ENCODE results near the gene CYB5B.

GRCh38 chr16:69481901-69482341 is 57.5 kb downstream of the CYB5B start:
- TF ChIP-seq, protein P1, sequence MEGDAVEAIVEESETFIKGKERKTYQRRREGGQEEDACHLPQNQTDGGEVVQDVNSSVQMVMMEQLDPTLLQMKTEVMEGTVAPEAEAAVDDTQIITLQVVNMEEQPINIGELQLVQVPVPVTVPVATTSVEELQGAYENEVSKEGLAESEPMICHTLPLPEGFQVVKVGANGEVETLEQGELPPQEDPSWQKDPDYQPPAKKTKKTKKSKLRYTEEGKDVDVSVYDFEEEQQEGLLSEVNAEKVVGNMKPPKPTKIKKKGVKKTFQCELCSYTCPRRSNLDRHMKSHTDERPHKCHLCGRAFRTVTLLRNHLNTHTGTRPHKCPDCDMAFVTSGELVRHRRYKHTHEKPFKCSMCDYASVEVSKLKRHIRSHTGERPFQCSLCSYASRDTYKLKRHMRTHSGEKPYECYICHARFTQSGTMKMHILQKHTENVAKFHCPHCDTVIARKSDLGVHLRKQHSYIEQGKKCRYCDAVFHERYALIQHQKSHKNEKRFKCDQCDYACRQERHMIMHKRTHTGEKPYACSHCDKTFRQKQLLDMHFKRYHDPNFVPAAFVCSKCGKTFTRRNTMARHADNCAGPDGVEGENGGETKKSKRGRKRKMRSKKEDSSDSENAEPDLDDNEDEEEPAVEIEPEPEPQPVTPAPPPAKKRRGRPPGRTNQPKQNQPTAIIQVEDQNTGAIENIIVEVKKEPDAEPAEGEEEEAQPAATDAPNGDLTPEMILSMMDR (conservative IDR thresholded peaks at IDR 0.05; ENCODE audit: low read length): no peak
- TF ChIP-seq EZH2phosphoT487 (IDR thresholded peaks at IDR 0.05; ENCODE audit: borderline replicate concordance, low read depth, low read length): no peak

Measured in OCI-LY7 (cell line).